ENCODE results near the gene ARSG.

DNA sequence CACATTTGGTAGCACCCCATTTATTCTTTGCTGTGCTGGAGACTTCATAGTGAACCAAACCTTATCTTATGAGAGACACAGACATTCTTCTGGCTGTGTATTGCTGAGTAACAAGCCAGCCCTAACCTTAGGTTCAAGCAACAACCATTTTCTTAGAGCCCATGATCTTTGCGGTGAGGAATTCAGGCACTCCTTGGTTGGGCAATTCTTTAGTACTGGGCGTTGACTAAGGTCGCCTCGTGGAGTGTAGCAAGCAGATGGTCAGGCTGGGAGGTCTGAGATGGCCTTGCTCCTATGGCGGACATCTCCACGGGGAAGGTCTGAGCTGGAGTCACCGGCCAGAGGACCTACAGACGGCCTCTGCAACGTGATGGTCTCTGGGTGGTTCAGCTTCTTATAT, 43.1 kb downstream of the ARSG start:
- TF ChIP-seq ZBTB7A (IDR thresholded peaks at IDR 0.05; ENCODE audit: low read depth) = no peak
- TF ChIP-seq TAF1 (IDR thresholded peaks at IDR 0.05; ENCODE audit: low read depth) = no peak
- no peak for TF ChIP-seq YY1 (IDR thresholded peaks at IDR 0.05; ENCODE audit: low read depth)
- no peak for TF ChIP-seq EP300 (IDR thresholded peaks at IDR 0.05; ENCODE audit: borderline replicate concordance)
- TF ChIP-seq RAD21 (IDR thresholded peaks at IDR 0.05; ENCODE audit: low read depth) = no peak
- TF ChIP-seq CEBPB (IDR thresholded peaks at IDR 0.05) = no peak
- TF ChIP-seq, protein P1, sequence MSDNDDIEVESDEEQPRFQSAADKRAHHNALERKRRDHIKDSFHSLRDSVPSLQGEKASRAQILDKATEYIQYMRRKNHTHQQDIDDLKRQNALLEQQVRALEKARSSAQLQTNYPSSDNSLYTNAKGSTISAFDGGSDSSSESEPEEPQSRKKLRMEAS (IDR thresholded peaks at IDR 0.05) = no peak
- TF ChIP-seq EGR1 (IDR thresholded peaks at IDR 0.05) = no peak
- TF ChIP-seq, protein P2, sequence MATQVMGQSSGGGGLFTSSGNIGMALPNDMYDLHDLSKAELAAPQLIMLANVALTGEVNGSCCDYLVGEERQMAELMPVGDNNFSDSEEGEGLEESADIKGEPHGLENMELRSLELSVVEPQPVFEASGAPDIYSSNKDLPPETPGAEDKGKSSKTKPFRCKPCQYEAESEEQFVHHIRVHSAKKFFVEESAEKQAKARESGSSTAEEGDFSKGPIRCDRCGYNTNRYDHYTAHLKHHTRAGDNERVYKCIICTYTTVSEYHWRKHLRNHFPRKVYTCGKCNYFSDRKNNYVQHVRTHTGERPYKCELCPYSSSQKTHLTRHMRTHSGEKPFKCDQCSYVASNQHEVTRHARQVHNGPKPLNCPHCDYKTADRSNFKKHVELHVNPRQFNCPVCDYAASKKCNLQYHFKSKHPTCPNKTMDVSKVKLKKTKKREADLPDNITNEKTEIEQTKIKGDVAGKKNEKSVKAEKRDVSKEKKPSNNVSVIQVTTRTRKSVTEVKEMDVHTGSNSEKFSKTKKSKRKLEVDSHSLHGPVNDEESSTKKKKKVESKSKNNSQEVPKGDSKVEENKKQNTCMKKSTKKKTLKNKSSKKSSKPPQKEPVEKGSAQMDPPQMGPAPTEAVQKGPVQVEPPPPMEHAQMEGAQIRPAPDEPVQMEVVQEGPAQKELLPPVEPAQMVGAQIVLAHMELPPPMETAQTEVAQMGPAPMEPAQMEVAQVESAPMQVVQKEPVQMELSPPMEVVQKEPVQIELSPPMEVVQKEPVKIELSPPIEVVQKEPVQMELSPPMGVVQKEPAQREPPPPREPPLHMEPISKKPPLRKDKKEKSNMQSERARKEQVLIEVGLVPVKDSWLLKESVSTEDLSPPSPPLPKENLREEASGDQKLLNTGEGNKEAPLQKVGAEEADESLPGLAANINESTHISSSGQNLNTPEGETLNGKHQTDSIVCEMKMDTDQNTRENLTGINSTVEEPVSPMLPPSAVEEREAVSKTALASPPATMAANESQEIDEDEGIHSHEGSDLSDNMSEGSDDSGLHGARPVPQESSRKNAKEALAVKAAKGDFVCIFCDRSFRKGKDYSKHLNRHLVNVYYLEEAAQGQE (IDR thresholded peaks at IDR 0.05; ENCODE audit: low read depth) = no peak
- TF ChIP-seq FOXM1 (IDR thresholded peaks at IDR 0.05; ENCODE audit: borderline replicate concordance, low read depth) = no peak
- no peak for TF ChIP-seq NFIC (IDR thresholded peaks at IDR 0.05)
